AG20443 (cell line): ENCODE measurements around the gene GEMIN4.
"Not testable (repeated sequence)": the region's sequence is repeated elsewhere in the genome, so short reads cannot be mapped to it uniquely, and the experiment has no call there.

Experiments used
- DNase-seq: peaks from one replicate; pipeline ENCODE4 v3.0.0; 2012; ENCODE audit warnings: low spot score, mixed read lengths

GEMIN4 gene

DNA sequence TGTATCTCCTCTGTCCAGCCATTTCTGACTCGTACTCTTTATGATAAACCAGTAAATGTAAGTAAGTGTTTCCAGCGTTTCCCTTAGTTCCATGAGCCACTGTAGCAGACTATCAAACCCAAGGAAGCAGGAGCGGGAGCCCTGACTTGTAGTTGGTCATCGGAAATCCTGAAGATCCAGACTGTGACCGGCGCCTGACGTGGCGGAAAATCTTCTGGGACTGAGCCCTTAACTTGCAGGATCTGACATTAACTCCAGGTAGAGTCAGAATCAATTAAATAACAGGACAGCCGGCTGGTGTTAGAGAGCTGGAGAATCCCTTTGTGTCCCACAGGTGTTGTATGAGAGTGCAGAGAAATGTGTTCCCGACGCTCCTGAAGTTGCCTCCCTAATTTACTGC is 26.0 kb upstream of the GEMIN4 start:
- no peak for DNase-seq

DNA sequence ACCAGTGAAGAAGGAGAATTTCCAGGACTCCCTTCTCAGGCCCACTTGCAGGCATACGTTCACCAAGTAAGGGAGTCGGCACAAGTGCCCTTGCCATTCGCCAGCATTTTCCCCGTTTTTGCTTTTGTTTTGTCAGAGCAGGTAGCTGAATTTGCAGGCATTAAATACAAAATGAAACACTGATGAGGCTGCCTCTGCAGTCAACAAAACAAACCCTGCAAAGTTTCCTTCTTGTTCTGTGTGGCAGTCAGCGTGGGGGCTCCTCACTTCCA is 22.2 kb upstream of the GEMIN4 start:
- no peak for DNase-seq

DNA sequence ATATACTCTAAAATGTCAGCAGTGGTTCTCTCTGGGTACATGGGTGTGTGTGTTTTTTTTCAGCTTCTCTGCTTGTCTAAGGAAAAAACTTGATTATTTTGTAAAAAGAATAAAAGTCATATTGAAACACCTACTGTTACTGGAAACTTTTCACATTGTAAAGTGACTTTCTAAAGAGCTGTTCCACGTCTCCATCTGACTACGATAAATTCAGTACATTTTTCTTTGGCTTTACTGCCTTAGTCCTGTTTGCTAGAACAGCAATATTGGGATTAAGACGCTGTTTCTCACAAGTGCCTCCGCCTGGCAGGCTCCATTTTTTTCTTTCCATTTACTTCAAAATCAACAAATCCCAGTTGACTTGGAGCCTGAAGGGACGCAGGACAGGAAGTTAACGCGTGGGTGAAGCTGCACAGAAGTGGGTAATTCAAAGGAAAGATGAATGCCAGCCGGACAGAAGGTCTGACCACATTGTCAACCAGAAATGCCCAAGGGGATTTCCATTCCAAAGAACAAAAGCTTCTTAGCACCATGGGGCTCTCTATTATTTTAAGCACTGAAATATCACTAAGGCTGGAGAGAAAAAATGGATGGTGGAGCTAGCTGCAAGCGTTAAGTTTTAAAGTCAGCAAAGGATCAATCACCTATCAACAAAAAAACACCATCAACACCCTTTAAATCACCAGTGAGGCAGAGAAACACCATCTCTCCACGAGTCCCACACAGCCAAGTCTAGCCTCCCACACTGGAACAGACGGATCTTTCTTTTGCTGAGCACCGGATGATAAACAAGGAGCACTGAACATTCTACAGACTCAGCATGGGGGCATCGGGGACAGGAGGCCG is 21.6 kb upstream of the GEMIN4 start:
- DNase-seq, result no peak

DNA sequence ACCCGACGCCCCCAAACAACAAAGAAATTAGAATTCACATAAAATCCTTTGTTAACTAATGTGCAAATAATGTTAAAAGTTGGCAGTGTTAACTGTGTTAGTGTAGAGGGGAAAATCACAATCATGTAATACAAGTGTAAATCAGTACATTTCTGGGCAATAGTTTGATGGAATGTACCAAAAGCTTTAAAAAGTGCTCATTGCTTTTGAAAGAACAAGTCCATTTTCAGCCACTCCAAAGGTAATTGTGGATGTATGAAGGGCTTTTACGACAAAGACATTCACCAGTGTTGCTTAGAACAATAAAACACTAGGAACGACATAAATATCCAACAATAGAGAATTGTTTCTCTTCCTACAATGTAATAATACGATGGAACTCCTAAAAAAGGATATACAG is 21.0 kb upstream of the GEMIN4 start:
- DNase-seq, result no peak

DNA sequence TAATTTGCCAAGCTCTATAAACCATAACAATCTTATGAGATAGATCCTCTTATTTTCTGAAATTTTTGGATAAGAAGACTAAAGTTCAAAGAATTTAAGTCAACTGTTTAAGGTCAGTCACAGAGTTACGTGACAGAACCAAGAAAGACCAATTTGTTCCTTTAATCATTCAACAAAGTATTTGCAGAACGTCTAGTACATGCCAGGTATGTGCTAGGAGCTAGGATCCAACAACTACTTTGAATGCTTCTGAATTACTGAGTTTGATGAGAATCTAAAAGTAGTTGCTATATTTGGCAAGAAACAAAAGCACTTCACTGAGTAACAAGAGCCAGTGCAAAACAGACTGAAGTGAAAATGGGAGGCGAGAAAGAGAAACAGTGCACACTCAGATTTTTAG is 15.0 kb upstream of the GEMIN4 start:
- DNase-seq, result no peak

DNA sequence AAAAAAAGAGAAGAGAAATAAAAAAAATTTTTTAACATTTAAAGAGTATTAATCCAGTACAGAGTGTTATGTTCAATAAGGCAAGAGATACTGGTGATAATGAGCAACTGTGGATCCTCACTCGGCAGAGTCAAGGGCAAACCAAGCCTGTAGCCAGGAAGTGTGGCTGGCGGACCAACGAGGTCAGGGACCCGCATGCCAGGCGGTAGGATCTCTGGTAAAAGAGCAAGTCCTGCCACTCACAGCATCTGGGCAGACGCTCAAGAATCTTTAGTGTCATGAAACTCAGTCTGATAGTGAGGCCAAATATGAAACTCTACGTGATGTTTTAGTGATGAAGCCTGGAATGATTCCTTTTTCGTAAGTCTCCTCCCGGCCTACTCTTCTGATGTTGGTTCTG is 8.3 kb upstream of the GEMIN4 start:
- no peak for DNase-seq

DNA sequence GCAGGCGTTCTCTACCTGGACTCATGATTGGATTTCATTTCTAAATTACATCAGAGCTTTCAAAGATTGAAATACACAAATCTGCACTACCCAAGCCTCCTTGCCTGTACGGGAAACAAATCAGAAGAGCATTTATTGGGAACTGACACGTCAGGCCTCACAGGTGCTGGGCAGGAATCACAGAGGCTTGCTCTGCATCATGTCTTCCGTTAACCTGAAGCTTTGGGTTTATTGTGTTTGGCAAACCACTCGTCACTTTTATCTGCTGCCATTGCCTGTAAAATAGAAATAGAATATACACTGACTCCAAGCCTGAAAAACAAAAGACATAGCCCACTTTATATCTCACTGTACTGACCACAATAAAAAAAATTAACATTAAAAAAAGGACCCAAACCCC is 7.9 kb upstream of the GEMIN4 start:
- DNase-seq, result no peak

DNA sequence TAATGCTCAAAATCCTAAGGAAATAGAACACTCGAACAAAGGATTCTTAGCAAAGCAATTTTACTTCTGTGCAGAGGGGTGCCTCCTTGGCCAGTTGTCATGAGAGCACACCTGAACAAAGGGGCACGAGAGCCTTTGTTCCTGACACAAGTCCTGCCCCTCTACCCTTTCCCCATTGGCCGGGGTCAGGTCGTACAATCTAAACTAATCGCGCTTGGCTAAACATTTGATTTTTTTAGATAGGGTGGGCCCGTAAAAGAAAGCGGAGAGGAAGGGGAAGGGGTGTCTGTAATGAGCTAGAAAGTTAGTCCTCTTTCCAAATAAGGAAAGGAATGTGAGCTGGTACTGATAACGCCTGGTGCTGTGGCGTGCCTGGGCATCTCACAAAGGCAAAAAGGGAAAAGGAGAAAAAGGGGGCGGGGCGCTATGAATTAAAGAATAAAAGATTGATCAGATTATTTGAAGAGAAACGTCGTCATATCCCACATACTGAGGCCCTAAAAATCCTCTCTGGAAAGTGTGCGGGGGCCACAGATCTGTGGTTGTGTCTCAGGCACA is 4.0 kb upstream of the GEMIN4 start:
- not testable (repeated sequence) for DNase-seq

DNA sequence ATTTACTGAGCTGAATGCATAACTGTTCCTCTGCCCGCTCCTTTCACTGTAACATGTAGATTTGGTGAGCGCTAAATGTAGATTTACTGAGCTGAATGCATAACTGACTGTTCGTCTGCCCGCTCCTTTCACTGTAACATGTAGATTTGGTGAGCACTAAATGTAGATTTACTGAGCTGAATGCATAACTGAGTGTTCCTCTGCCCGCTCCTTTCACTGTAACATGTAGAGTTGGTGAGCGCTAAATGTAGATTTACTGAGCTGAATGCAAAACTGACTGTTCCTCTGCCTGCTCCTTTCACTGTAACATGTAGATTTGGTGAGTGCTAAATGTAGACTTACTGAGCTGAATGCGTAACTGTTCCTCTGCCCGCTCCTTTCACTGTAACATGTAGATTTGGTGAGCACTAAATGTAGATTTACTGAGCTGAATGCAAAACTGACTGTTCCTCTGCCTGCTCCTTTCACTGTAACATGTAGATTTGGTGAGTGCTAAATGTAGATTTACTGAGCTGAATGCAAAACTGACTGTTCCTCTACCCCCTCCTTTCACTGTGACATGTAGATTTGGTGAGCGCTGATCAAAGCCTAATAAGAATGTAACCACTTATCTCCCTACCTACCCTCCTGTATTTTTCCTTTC is 3.4 kb upstream of the GEMIN4 start:
- not testable (repeated sequence) for DNase-seq

DNA sequence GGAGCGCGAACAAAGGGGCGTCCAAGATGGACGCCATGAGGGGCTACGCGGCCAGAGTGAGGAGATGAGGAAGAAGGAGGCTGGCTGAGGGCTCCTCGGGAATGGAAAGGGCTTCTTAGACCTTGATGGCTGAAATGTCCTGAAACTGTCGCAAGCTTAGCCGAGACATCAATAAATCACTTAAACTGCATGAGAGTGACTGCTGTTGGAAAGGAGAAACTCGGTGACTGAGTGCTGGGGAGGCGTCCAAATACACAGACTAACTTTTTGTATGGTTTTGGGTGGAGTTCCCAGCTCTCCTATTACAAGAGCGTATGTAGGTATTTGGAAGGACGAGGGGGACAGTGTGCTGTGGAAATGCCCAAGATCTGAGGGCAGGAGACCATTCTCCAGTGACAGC is 1.4 kb upstream of the GEMIN4 start:
- no peak for DNase-seq

DNA sequence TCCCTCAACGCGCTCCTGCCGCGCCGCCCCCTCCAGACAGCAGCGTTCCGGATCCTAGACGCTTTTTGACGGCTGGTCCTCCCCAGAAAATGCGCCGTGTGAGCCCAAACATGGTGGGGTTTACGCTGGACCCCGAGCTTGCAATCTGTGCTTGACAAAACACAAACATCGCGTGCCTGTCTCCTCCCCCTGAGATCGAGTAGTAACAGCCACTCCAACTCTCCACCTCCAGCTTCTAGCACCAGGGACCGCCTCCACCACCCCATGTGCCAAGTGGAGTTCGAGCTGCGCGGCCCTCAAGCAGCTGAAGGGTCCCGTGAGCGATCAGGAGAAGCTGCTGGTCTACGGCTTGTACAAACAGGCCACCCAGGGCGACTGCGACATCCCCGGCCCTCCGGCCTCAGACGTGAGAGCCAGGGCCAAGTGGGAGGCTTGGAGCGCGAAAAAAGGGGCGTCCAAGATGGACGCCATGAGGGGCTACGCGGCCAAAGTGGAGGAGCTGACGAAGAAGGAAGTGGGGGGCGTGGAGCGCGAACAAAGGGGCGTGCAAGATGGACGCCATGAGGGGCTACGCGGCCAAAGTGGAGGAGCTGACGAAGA is 656 bp upstream of the GEMIN4 start:
- peak; percentile 83 for DNase-seq

DNA sequence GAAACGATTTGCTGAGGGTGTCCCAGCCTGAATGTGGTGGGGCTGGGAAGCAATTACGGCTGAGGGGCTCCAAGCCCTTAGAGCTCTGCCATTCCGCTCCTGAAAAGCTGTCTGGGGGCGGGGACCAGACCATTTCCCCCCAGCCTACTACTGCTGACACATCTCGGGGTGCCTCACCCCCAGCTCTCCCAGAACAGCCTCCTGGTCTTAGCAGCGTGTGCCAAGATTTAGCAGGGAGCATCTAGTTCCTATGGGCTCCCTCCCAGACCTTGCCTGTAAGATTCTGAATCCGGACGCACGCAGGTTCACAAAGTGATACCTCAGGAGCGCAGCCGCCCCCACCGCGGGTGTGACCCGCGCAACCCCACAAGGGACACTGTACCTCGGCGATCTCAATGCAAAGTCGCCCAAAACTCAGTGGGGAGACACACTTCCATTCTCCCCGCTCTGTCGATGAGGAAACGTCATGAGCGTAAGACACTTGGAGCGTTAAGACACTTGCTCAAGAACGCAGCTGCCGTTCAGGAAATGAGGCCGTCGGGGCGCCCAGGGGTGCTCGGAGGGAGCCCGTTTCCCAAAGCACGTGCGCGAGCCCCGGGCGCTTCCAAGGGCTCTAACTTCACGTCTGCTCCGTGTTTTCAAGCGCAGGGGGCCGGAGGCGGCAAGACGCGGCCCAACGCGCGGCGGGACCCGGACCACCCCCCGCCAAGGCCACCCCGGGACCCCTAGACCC is 629 bp downstream of the GEMIN4 start:
- peak; percentile 57 for DNase-seq

DNA sequence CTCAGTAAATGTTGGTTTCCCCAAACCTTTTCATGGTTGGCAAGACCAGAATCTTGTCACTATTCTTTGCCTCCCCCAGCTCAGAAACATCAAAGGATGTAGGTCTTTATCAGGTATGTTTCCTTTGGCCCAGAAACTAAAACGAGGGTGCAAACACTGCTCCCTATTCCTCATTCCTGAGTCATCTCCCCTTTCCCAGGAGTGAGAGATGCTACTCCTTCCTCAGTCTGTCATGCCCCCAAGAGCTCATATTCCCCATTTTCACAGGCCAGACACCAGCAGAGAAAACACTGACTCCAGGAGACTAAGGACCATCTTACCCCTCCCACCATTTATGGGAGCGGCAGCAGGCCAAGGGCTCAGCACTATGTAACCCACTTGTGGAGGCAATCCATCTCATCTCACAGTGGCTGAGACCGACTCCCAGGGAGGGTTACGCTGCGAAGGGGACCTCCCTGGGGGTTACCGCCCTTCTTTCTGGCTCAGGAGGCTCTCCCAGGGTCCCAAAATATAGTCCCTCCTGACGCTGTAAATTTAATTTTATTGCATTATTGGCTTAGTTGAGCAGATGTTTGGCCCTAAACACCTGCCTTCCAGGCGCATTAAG is 1.5 kb downstream of the GEMIN4 start:
- no peak for DNase-seq

DNA sequence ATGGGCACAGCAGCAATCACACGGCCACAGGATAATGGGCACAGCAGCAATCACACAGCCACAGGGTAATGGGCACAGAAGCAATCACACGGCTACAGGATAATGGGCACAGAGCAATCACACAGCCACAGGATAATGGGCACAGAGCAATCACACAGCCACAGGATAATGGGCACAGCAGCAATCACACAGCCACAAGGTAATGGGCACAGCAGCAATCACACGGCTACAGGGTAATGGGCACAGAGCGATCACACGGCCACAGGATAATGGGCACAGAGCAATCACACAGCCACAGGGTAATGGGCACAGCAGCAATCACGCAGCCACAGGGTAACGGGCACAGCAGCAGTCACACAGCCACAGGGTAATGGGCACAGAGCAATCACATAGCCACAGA is 2.7 kb downstream of the GEMIN4 start:
- DNase-seq, result not testable (repeated sequence)

DNA sequence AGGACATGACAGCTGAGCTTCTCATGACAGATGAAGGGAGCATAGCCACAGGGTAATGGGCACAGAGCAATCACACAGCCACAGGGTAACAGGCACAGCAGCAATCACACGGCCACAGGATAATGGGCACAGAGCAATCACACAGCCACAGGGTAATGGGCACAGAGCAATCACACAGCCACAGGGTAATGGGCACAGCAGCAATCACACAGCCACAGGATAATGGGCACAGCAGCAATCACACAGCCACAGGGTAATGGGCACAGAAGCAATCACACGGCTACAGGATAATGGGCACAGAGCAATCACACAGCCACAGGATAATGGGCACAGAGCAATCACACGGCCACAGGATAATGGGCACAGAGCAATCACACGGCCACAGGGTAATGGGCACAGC is 3.5 kb downstream of the GEMIN4 start:
- not testable (repeated sequence) for DNase-seq

DNA sequence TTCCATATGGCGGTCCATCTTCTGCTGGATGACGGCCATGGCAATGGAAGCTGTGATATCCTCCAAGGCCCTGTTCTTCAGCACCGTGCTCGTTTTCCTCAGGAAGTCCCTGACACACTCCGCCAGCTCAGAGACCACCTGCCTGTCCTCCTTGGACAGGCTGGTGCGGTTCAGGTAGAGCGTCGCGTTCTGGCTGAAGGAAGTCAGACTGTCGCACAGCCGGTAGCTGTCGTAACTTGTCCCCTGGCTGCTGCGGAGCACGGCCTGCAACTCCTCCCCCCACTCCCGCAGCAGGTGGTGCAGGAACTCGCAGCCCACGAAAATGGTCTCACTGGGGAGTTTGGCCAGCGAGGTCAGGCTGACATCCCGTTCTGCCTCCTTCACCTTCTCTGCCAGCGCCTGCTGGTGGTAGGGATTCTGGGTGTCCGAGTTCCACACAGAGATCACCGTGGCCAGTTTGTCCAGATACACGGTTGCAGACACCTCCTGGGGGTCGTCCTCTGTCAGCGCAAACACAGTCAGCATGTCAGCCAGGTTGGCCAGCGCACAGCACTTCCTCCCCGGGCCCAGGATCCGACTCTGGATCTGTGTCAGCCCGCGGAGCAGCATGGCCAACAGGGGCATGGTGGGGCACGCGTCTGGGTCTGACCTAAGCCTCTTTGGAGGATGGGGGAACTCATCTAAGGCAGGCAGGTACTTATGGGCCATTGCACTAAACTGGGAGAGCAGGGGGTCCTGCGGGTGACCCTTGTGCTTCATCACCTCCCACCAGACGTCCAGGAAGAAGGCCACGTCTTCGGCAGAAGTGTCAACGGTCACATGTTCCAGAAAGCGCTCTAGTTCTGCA is 5.1 kb downstream of the GEMIN4 start:
- DNase-seq, result no peak

DNA sequence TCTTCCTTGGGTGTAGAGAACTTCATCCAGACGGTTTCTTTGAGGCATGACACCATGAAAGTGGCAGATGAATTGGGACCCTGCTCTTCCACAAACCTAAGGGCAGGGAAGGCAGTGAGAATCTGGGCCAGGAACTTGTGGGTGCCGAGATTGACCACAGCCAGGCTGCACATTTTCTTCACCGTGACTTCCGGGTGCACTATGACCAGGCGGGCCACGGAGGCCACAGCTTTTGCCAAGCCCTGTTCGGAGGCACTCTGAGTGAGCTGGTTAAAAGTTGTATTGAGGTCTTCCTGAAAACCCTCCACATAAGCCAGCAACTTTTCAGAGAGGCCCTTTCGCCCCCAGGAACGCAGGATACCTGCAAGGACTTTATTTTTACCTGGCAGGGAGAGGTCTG is 5.9 kb downstream of the GEMIN4 start:
- DNase-seq, result no peak

DNA sequence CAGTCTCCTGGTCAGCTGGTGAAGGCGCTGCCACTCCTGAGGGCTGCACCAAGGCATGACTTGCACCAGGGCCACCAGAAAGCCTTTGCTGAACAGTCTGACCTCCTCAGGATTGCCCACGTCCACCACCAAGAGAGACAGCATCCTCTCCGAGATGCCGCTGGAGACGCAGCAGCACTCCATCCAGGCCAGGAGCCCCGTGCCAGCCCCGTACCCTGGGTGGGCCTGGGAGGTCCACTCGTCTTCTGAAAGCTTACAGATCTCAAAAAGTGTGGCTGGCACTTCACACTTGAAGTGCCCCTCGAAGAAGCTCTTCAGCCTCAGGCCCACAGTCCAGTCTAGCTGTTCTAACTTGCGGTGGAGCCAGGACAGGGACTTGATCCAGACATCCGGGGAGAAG is 6.7 kb downstream of the GEMIN4 start:
- no peak for DNase-seq

DNA sequence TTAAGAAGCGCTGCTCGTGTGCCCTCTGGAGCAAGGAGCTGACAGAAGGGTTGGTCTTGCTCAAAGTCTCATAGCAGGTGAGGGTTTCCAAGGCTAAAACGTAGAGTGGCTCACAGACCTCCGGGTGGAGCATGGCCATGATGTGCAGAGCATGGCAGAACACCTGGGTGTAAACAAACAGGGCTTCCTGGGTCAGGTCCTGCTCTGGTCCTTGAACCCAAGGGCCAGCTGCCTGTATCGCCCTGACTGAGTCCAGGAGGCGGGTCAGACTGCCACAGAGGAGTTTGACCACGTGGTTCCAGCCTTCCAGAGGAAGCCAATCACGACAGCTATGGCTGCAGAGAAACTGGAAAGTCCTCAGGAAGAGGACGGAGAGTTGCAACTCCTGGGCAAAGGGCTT is 7.1 kb downstream of the GEMIN4 start:
- no peak for DNase-seq

DNA sequence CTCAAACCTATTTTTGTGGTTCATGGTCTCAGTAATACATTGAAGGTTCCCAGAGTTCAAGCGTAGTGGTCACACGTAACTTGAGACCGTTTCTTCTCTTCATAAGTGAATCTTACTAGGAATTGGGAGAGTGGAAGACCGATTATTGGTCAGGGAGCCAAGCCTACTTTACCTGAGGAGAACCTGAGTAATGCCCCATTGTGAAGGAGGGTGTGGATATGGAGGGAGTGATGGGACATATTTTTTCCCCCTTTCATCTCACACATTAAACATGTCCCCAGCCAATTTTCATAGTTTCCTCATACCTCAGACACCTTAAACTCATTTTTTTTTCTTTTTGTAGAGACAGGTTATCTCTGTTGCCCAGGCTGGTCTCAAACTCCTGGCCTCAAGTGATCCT is 8.9 kb downstream of the GEMIN4 start:
- DNase-seq, result no peak

DNA sequence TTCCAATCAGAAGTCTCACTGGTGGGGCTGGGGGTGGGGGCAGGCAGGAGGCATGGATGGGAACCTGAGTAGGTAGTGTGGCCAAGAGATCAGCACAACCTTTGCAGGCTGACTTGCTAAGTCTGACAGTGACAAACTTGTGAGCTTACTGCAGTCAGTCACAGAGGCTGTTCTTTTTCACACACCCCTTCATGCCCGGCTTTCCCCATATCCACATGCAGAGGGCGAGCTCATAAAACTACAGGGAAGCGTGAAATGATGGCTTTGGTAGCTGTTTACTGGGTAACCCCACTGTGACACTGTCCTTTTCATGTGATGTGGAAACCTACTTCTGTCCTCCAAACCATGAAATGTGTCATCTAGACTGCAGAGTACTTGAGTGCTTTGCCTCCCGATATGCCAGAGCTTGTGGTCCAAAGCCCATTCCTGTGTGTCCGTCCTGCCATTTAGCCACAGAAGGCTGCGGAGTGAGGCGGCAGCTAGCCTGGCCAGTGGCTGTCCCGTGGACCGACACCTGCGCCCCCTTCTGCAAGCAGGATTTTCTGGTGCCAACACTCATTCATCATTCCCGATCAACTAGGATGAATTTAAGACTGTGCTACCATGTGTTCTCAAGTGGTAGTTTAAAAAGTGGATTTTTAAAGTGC is 9.8 kb downstream of the GEMIN4 start:
- DNase-seq, result no peak
